ENCODE data around the gene PSME2.

DNA sequence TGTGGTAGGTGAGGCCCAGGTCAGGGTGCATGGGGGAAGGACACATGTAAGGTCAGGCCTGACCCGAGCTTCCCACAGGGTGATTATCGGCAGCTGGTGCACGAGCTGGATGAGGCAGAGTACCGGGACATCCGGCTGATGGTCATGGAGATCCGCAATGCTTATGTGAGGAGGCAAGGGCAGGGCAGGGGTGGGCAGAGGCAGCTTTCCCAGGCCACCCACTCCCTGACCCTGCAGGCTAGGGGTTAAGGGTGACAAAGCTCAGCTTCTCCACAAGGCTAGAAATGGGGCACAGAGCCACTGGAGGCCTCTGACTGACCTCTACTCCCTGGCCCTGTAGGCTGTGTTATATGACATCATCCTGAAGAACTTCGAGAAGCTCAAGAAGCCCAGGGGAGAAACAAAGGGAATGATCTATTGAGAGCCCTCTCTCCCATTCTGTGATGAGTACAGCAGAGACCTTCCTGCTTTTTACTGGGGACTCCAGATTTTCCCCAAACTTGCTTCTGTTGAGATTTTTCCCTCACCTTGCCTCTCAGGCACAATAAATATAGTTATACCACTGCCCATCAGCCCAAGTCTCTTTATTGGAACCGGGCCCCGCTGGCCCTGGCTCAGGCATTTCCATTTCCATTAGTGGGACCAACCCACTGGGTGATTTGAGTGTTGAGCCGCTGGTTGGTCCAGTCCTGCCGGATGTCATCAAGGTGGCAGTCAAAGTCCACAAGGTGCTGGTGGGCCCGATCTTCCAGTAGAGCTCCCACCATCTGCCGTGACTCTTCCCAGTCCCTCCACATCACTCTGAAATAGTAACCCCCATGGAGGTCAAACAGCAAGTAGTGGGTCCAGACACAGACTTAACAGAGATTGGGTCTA, 7.8 kb downstream of the PSME2 start:
- TF ChIP-seq POLR2A (IDR thresholded peaks at IDR 0.05; ENCODE audit: low read length), result no peak
- TF ChIP-seq GATA1 (IDR thresholded peaks at IDR 0.05; ENCODE audit: low read depth, low read length), result no peak
